Activated naive CD8-positive, alpha-beta T cell treated with anti-CD3 and anti-CD28 coated beads, Interleukin-2, amount 50 U/mL, for 24 hours (primary cell): Measurements from ENCODE around the gene HNRNPLL.

Source experiments
- ATAC-seq: fragments of 150-1000 bp; cut with Tn5 transposase; one replicate; pipeline ENCODE4 v1.10.0; 2021
- DNase-seq: peaks from one replicate; pipeline ENCODE4 v3.0.0; 2021
- H3K27ac Mint-ChIP-seq: one replicate; pipeline ENCODE4 v1.8.0; 2021; ENCODE audit warnings: mild to moderate bottlenecking, mixed read lengths
- H3K27me3 Mint-ChIP-seq: one replicate; pipeline ENCODE4 v1.8.0; 2021; ENCODE audit warnings: mixed read lengths
- H3K36me3 Mint-ChIP-seq: one replicate; pipeline ENCODE4 v1.8.0; 2021; ENCODE audit warnings: low read depth, mixed read lengths
- H3K4me1 Mint-ChIP-seq: one replicate; pipeline ENCODE4 v1.8.0; 2021; ENCODE audit warnings: mixed read lengths
- H3K4me3 Mint-ChIP-seq: one replicate; pipeline ENCODE4 v1.8.0; 2021; ENCODE audit warnings: mild to moderate bottlenecking, moderate library complexity, mixed read lengths
- H3K9me3 Mint-ChIP-seq: one replicate; pipeline ENCODE4 v1.8.0; 2021; ENCODE audit warnings: mixed read lengths

Gene HNRNPLL

DNA sequence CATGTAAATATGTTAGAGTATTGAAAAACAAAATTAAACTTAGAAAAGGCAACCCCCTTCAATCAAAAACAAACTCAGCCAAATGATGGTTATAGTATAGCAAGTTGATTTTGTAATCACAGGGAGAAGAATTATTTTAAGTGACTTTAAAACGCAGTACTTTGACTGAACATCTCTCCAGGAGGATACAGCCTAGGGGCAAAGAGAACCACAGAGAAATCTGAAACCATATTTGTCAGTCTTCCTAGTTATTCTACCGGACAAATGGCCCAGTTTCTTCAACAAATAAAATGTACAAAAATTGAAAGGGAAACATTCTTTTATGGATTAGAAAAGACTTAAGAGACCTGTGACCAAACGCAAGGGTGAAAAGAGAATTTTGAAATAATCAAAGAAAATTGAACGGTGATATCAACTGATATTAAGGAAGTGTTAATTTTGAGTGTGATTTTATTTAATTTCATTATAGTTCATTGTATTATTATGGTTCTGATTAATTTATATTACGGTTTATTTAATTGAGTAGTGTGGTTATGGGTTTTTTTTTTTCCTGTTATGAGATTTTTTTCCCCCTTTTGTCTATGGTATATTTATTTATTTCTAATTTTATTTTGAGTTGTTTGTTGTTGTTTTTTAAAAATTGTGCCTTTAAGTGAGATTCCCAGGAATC, 75.3 kb downstream of the HNRNPLL start:
- Mint-ChIP-seq H3K27ac (no peak overlapping the region), H3K9me3 (no peaks in the 10 kb centered on the region), H3K27me3 (peaks cover 24% of the 10 kb centered on the region), H3K4me3 (peak overlapping the region; percentile 62), H3K4me1 (peaks cover 7% of the 10 kb centered on the region), H3K36me3 (no peaks in the 10 kb centered on the region)
- ATAC-seq, result no peak
- DNase-seq, result no peak

DNA sequence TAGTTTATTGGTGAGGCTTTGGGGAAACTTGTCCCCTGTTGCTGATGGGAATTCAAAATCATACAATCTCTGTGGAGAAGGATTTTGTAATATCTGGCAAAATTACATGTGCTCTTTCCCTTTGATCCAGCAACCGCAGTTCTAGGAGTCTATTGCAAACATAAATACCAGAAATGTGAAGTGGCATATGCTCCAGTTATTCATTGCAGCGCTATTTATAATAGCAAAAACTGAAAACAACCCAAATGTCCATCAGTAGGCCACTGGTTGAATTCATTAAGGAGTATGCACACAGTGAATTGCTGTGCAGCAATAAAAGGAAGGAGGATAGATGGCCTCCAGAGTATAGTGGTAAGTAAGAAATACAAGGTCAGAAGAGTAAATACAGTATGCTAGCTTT, 76.5 kb downstream of the HNRNPLL start:
- Mint-ChIP-seq H3K4me1 (peaks cover 7% of the 10 kb centered on the region), H3K4me3 (no peak overlapping the region), H3K27ac (no peak overlapping the region), H3K27me3 (peaks cover 24% of the 10 kb centered on the region), H3K36me3 (no peaks in the 10 kb centered on the region), H3K9me3 (no peaks in the 10 kb centered on the region)
- DNase-seq (no peak), ATAC-seq (no peak)

DNA sequence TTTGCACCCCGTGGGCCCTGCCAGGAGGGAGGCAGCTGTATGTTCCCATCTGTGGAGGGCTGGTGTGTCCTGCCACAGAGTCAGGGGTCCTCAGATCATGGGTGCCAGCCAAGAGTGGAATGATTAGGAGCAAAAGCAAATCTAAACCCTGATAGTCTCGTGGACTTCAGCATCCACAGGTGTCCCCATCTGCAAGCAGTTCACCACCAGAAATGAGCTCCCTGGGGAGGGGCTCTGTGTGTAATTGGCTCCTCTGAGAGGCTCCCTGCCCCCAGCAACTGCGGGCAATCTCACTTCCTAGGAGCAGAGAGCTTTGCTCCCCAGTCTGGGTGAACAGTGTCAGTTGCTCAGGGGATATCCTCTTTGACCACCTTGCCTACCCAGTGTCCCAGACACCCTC, 78.1 kb downstream of the HNRNPLL start:
- DNase-seq (no peak), ATAC-seq (no peak)
- Mint-ChIP-seq H3K4me3 (no peak overlapping the region), H3K9me3 (no peaks in the 10 kb centered on the region), H3K27ac (no peak overlapping the region), H3K36me3 (no peaks in the 10 kb centered on the region), H3K4me1 (peaks cover 7% of the 10 kb centered on the region), H3K27me3 (peaks cover 23% of the 10 kb centered on the region)

DNA sequence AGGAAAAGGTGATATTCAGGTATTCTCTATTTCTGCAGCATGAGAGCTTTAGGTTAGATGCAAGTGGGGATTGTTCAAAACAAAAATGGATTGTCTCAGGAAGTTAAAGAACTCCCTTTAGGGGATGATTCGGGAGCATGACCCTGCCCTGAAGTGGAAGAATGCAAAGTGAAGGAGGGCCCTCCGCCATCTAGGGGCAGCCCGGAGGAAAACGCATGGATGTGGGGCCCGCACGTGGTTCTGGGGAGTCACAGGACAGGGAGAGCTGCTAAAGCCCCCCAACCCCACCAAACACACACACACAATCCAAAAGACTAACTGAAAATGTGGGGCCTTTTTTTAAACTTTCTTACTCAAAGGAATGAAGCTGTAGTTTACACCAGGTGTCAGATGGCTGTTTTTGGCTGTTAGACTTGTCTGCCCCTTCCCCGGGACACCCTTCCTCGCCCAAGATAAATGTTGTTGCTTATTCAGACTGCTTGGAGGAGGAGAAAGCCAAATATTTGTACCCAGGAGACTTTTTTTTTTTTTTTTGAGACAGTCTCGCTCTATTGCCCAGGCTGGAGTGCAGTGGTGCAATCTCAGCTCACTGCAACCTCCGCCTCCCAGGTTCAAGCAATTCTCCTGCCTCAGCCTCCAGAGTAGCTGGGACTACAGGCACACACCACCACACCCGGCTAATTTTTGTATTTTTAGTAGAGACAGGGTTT, 78.8 kb downstream of the HNRNPLL start:
- DNase-seq (no peak), ATAC-seq (no peak)
- Mint-ChIP-seq H3K4me1 (peaks cover 7% of the 10 kb centered on the region), H3K9me3 (no peaks in the 10 kb centered on the region), H3K4me3 (no peak overlapping the region), H3K36me3 (no peaks in the 10 kb centered on the region), H3K27me3 (peaks cover 23% of the 10 kb centered on the region), H3K27ac (no peak overlapping the region)

DNA sequence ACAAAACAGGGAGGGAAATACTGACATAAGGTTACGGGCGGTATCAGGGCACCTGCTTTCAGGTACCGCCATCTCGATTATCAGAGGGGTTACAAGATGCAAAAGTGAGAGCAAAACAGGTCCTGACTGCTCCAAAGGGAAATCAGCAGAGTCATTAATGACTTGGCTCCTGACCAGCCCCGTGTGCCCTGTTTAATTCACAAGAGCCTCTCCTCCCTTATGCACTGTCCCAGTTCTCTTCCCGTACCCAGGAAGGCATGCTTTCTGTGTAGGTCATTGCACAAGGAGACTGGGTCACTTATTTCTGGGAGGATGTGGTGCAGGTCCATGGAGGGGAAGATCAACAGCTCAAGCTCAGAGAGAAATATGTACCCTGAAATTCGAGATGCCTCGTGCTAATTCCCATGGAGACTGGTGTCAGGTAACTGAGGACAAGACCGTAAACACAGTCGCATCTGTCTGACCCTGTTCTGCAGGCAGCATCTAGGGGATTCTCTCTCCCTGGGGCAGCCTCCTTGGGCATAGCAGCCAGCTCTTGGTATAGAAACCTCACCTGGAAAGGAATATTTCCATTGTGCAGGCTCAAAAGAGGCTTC, 79.9 kb downstream of the HNRNPLL start:
- no peaks in the 10 kb centered on the region for H3K9me3 Mint-ChIP-seq

DNA sequence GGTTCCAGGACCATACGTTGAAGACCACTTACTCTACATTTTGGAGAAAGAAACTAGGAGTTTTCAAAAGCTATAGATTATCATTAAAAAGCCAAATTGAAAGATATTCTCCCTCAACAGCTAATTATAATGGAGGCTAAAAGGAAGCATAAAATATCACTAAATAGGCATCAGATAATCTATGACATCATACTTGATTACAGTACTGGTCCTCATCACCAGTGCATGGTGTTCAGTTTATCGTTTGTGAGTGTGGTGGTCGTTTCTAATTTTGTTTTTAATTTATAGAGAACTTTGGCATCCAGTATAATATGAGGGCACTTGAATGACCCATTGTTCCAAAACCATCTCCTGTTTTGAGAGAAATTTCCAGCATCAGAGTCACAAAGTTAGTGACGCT, 80.9 kb downstream of the HNRNPLL start:
- Mint-ChIP-seq H3K27ac (no peak overlapping the region), H3K9me3 (no peaks in the 10 kb centered on the region), H3K36me3 (no peaks in the 10 kb centered on the region), H3K4me3 (no peak overlapping the region), H3K27me3 (peaks cover 10% of the 10 kb centered on the region), H3K4me1 (no peaks in the 10 kb centered on the region)
- no peak for ATAC-seq
- DNase-seq, result no peak

More for the DNA sequence above, 79.9 kb downstream of the HNRNPLL start:
- Mint-ChIP-seq H3K27me3 (peaks cover 17% of the 10 kb centered on the region), H3K27ac (no peak overlapping the region), H3K36me3 (no peaks in the 10 kb centered on the region), H3K4me3 (no peak overlapping the region), H3K4me1 (peaks cover under 1% of the 10 kb centered on the region)
- ATAC-seq, result no peak
- no peak for DNase-seq

DNA sequence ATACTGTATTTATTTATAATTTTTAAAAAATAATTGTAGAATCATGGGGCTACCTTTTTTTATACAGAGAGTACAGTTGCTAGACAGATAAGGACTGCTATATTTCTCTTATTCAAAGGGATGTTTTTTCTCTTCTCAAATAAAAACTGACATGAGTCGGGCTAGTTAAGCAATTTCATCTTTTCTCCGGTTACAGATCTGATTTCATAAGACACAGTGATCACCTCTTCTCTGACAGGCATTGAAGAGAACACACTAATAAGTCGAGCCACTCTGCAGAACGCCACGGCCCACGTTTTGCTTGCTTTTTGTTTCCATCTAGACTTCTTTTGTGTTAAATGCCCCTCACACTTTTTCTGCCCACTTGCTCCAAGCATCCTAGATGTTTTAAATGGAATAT, 85.4 kb downstream of the HNRNPLL start:
- H3K36me3 Mint-ChIP-seq, result no peaks in the 10 kb centered on the region
- H3K27ac Mint-ChIP-seq, result no peak overlapping the region
- DNase-seq, result no peak
- no peak for ATAC-seq
- H3K27me3 Mint-ChIP-seq, result peaks cover 7% of the 10 kb centered on the region
- no peaks in the 10 kb centered on the region for H3K9me3 Mint-ChIP-seq
- H3K4me3 Mint-ChIP-seq, result no peak overlapping the region
- no peaks in the 10 kb centered on the region for H3K4me1 Mint-ChIP-seq

DNA sequence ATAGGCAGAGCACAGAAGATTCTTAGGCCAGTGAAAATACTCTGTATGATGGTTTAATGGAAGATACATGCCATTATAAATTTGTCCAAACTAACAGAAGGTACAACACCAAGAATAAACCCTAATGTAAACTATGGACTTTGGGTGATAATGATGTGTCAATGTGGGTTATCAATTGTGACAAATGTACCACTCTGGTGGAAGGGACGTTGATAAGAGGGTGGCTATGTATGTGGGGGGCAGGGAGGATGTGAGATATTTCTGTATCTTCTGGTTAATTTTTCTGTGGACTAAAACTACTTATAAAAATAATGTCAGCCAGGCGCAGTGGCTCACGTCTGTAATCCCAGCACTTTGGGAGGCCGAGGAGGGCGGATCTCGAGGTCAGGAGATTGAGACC, 86.2 kb downstream of the HNRNPLL start:
- Mint-ChIP-seq H3K27ac (no peak overlapping the region), H3K9me3 (no peaks in the 10 kb centered on the region), H3K27me3 (peaks cover 7% of the 10 kb centered on the region), H3K4me3 (no peak overlapping the region), H3K4me1 (no peaks in the 10 kb centered on the region), H3K36me3 (no peaks in the 10 kb centered on the region)
- DNase-seq (no peak), ATAC-seq (no peak)

DNA sequence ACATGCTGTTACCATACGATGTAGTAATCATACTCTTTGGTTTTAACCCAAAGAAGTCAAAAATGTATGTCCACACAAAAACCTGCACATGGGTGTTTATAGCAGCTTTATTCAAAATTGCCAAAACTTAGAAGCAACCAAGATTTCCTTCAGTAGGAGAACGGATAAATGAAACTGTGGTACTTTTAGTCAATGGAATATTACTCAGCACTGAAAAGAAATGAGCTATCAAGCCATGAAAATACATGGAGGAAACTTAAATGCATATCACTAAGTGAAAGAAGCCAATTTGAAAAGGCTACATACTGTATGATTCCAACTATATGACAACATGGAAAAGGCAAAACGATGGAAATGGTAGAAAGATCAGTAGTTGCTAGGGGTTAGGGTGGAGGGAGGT, 86.6 kb downstream of the HNRNPLL start:
- H3K9me3 Mint-ChIP-seq, result no peaks in the 10 kb centered on the region
- no peak overlapping the region for H3K4me3 Mint-ChIP-seq
- H3K4me1 Mint-ChIP-seq, result no peaks in the 10 kb centered on the region
- DNase-seq (no peak), ATAC-seq (no peak)
- H3K27me3 Mint-ChIP-seq, result peaks cover 7% of the 10 kb centered on the region
- H3K36me3 Mint-ChIP-seq, result no peaks in the 10 kb centered on the region
- no peak overlapping the region for H3K27ac Mint-ChIP-seq

DNA sequence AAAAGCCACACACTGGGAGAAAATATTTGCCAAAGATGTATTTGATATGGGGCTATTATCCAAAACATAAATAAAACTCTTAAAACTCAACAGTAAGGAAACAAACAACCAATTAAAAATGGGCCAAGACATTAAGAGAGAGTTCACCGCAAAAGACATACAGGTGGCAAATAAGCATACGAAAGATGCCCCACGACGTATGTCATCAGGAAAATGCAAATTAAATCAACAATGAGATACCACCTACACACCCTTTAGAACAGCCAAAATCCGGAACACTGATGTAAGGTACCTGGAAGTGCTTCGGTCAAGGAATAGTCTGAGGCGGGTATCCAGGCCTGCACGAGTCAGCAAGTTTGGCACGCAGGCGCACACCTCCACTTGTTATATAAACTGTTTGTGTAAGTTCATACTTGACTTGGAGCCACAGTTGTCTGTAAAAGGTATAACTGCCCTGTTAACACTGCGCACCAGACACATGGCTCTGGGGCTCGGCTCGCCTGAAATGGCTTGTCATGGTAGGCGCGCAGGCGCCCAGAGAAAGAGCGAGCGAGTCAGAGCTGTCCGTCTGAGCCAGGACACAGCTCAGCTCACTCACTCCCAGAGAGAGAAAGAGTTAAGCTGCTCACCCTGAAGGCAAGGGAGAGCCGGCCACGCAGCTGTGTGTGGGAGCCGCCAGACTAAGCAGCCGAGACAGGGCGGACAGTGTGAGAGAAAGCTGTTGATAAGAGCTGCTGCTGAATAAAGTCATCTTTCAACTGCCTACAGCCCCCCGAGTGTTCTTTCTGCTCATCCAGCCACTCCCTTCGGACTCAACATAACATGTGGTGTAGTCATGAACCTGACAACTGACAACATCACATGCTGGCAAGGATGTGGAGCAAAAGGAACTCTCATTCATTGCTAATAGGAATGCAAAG, 87.3 kb downstream of the HNRNPLL start:
- ATAC-seq (no peak), DNase-seq (no peak)
- Mint-ChIP-seq H3K4me1 (no peaks in the 10 kb centered on the region), H3K36me3 (no peaks in the 10 kb centered on the region), H3K4me3 (no peak overlapping the region), H3K27me3 (peaks cover 7% of the 10 kb centered on the region), H3K27ac (no peak overlapping the region), H3K9me3 (no peaks in the 10 kb centered on the region)

DNA sequence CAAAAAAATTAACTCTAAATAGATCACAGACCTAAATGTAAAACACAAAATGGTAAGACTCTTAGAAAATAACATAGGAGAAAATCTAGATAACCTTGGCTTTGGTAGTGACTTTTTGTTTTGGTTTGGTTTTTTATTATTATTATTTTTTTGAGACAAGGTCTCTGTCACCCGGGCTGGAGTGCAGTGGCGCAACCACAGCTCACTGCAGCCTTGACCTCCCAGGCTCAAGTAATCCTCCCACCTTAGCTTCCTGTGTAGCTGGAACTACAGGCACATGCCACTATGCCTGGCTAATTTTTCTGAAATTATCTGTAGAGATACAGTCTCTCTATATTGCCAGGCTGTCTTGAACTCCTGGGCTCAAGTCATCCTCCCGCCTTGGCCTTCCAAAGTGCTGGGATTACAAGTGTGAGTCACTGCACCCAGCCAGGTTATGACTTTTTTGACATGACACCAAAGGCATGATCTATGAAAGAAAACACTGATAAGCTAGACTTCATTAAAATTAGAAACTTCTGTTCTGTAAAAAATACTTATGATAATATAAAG, 88.0 kb downstream of the HNRNPLL start:
- DNase-seq (no peak), ATAC-seq (no peak)
- Mint-ChIP-seq H3K27me3 (peaks cover 5% of the 10 kb centered on the region), H3K9me3 (no peaks in the 10 kb centered on the region), H3K4me3 (no peak overlapping the region), H3K36me3 (no peaks in the 10 kb centered on the region), H3K27ac (no peak overlapping the region), H3K4me1 (no peaks in the 10 kb centered on the region)

DNA sequence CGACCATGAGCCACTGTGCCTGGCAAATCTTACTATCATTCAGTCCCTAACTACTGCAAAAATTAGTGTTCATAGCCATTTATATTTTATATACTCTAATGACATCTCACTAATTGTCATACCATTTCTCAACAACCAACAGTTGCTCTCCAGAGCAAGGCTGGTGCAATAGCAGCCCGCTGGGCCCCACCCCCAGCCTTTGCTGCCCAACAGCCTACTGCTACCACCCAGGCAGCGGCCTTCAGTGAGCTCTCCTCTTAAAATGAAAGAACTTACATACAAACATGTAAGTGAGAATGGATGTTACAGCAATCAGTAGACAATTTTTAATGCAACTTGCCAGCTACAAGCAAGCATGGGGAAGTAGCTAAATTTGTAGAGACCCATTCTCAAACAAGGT, 90.5 kb downstream of the HNRNPLL start:
- Mint-ChIP-seq H3K4me1 (no peaks in the 10 kb centered on the region), H3K27ac (no peak overlapping the region), H3K36me3 (no peaks in the 10 kb centered on the region), H3K9me3 (no peaks in the 10 kb centered on the region), H3K4me3 (no peak overlapping the region), H3K27me3 (peaks cover 5% of the 10 kb centered on the region)
- DNase-seq (no peak), ATAC-seq (no peak)
